COLO829 (cell line): ENCODE data around the gene SCYGR3.

Experiments used
- DNase-seq: peaks from one replicate; pipeline ENCODE4 v3.0.0; 2012; ENCODE audit warnings: low spot score

The SCYGR3 gene

DNA sequence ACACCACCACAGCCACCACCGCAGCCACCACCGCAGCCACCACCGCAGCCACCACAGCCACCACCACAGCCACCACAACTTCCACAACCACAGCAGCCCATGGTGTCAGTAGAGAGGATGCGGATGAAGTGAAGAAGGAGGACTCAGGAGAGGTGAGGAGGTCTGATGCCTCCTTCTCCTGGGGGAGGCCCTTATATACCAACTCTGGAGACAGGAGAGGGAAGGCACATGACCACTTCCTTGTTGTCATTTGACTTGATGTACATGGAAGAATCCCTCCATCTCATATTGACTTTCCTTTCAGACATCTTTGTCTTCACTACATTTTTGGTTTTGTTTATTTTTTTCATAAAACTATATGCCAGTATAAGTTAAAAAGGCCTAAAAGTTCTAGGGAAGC lies at the start of gene SCYGR3:
SCYGR3 (minus strand) TSS at position 101 of the 400 bp plus-strand sequence; CDS start at position 101, 0 bp downstream.
- no peak for DNase-seq

GRCh38 chr2:227661827-227662226 lies 47.2 kb upstream of the SCYGR3 start:
- no peak for DNase-seq

DNA sequence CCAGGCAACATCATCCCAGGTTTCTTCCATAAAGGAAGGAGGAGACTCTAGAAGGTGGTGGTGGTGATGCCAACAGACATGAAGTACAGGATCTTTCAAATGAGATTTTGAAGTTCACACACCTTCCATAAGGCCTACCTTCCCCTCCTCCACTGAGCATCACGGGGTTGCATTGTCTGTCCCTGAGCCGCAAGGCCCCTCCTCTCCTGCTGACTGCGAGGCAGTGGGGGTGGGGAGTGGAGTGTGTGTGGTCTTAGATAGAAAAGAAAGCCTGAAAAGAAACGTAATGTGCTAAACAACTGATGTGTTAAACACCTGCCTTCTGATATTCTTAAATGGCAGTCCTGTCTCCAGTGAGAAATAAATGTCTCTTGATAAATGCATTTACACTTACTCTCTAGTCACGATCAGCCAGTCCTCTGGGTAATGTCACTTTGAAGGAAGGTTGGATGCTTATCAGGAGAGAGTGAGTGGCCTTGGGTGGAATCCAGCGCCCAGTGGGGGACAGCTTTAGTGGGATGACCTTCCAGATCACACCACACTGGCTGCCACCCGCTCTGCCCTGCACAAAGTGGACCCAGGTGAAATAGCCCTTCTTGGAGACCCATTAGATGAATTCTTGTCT lies 46.5 kb upstream of the SCYGR3 start:
- DNase-seq = no peak

DNA sequence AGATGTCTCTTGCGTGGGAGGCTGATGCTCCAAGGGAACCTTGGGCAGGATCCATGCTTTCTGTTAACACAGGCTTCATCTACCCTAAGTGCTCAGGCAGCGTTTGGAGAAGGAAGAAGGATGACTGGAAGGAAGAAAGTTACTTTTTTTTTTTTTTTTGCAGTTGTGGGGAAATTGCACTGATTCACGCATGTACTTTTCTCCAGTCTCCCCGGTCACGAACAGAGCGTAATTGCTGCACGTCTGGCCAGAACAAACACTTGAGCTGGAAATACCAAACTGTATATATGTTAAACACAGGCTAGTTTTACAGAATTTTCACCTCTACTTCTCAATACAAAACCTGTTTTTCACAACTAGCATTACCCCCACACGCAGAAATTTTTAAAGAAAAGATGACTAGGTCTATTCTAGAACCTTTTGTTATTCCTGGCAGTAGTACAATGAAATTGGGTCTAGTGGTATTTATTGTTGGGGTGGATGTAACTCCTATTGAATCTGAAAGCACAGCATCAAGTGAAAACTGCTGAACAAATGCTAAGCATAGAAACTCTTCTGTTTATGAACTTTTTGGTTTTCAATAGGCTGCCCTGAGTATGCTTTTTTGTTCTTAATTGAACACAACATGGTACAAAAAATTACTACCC lies 42.7 kb upstream of the SCYGR3 start:
- no peak for DNase-seq

- DNase-seq = peak; percentile 76
These were observed 40.8 kb upstream of the SCYGR3 start for GRCh38 chr2:227655454-227655853.

DNA sequence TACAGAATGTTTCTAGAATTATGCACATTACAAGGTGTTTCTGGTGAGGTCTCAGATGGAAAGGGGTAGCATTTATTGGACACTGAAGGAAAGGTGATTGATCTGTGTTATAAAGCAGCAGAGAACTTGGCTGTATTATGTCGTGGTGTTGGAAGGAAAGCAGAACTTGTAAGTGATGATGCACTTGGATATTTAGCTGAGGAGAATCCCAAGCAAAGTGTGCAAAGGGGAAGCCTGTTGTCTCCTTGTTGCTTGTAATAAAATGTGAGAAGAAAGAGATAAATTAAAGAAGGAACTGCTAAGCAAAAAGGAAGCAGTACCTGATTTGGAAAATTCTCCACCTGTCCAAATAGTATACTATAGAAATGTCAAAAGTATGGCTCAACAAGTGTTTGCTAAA lies 39.8 kb upstream of the SCYGR3 start:
- no peak for DNase-seq

DNA sequence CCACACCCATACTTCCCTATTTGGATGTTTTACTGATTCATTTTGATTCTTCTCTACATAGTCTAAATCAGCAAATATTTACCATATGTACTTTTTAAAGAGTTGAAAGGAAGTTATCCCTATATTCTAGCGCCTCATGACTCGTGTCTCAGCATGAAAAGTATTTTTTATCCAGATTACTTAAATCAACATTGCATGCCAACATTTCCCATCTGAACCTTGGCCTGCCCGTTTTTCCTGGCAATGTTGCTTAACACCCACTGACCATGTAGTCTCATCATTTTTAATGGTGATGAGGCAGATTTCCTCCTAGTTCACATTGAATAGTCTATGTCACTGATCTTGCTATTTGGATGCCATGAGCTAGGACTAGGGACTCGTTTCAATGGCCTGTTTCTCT lies 38.8 kb upstream of the SCYGR3 start:
- DNase-seq = no peak

- no peak for DNase-seq
These were observed 29.4 kb upstream of the SCYGR3 start for GRCh38 chr2:227643990-227644551.

- no peak for DNase-seq
These were observed 28.0 kb upstream of the SCYGR3 start for GRCh38 chr2:227642656-227643055.

DNA sequence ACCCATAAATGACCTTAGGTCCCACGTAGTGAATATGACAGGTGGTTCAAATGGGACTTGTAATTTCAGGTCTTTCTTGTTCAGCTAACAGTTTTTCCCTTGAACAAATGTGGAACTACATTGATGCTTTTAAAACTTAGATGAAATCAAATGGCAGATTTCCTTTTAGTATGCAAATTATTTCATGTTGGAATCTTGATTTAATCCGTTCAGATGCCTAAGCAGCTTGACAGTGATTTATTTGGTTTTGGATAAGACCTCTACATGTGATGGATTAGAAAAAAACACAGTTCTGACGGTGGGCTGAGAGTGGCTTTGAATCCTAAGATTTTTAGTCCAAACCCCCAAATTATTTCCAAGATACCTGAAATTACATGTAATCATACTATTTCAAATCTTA lies 19.6 kb upstream of the SCYGR3 start:
- DNase-seq = no peak

DNA sequence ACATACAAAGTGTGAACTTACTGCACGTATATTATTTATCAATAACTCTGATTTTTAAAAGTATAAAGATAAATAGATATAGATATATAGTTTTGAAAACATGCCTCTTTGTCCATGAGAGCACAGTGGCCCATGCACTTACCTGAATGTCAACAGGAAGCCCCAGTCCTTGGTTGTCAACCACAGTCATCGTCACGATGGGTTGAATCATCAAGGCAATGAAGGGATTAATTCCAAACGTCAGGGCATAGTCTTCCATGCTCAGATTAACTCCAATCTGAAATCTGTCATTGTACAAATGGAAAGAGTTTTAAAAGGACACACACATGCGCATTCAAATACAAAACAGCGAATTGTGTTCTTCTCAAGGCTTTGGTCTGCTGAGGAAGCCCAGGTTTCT lies 18.2 kb upstream of the SCYGR3 start:
- no peak for DNase-seq

DNA sequence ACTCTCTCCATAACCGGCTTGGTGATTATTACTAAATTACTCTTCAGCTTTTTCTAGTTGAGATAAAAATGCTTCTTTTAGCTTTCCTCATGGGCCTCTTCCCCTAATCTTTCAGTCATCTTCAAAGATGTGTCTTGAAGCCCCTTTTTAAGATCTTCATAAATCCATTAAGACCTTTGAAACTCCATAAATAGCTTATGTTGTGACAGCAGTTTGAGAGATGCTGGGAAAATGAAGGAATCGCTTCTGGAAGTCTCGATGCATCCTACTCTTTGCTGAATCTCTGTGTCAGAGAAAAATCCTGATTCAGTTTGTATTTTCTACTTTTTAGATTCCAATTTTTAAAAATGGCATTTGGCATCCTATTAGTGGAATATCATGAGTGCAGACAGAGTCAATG lies 15.7 kb upstream of the SCYGR3 start:
- DNase-seq = no peak

DNA sequence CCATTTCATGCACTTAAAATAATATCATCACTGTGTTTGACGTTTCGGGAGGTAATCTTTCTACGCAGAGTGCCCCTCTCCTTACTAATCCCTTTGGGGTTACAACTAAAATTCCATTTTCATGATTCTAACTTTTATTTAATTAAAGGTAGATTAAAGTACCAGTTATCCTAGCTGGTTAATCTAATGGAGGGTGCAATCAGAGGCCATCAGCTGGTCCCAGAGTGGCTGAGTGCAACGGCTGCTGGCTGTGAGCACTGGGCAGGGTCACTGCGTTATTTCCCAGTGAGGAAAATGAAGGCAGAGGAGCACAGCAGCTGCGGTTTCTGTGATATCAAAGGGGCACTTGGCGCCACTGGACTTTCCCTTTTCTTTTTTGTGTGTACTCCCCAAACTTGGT lies 14.8 kb upstream of the SCYGR3 start:
- DNase-seq = no peak

- no peak for DNase-seq
These were observed 13.1 kb upstream of the SCYGR3 start for GRCh38 chr2:227627769-227628168.

- no peak for DNase-seq
These were observed 12.0 kb upstream of the SCYGR3 start for GRCh38 chr2:227626580-227627151.

DNA sequence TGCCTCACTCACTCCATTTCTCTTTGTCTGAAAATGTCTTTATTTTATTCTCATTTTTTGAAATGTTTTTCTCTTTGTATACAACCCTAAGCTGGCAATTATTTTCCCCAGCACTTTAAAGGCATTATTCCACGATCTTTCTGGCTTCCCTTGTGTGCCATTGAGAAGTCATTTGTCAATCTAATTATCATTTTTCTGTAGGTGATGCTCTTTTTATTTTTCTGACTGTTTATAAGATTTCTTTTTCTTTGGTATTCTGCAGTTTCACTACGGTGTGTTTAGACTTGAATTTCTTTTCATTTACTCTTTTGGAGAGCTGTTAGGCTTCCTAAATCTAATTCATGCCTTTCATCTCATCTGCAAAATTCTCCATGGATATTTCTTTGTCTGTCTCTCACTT lies 10.8 kb upstream of the SCYGR3 start:
- DNase-seq = no peak

- DNase-seq = no peak
These were observed 8.6 kb upstream of the SCYGR3 start for GRCh38 chr2:227623226-227623625.

GRCh38 chr2:227617316-227618230 lies 2.9 kb upstream of the SCYGR3 start, which contains the start of gene SCYGR4:
SCYGR4 (plus strand) TSS chr2:227617498; CDS start chr2:227617498, 0 bp downstream.
- no peak for DNase-seq

GRCh38 chr2:227616631-227617030 lies 2.0 kb upstream of the SCYGR3 start:
- no peak for DNase-seq

GRCh38 chr2:227615906-227616305 lies 1.3 kb upstream of the SCYGR3 start:
- DNase-seq = no peak

DNA sequence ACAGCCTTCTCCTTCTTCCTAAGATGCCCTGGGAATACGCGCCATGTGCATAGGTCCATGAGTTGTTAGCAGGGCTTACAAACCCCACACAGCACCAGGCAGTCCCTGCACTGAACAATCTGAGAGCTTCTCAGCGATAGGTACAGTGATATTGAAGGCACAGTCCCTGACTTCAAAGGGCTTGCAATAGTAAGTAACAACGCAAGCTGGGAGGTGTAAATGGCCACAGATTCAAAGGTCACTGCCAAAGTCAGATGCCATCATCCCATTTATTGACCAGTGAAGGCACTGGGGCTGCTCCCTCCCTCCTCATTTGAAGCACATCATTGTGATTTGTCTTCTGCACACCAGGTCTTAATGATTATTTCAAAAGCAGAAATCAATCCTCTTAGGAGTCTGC lies 541 bp upstream of the SCYGR3 start:
- no peak for DNase-seq

- no peak for DNase-seq
These were observed 394 bp downstream of the SCYGR3 start for GRCh38 chr2:227614246-227614645.
